GM10266 (cell line): Measurements from ENCODE around the gene TMEM108.
"Not testable (repeated sequence)": the region's sequence is repeated elsewhere in the genome, so short reads cannot be mapped to it uniquely, and the experiment has no call there.

Source experiments
- DNase-seq: peaks from one replicate; pipeline ENCODE4 v3.0.0; 2012; ENCODE audit errors: extremely low spot score
- TF ChIP-seq, protein P1 (sequence below): IDR thresholded peaks from 2 replicates; pipeline ENCODE4 v1.5.1; 2012; ENCODE audit warnings: mild to moderate bottlenecking, low read depth; ENCODE audit not compliant: control insufficient read depth, insufficient read depth; ENCODE audit errors: missing control alignments

The TMEM108 gene

DNA sequence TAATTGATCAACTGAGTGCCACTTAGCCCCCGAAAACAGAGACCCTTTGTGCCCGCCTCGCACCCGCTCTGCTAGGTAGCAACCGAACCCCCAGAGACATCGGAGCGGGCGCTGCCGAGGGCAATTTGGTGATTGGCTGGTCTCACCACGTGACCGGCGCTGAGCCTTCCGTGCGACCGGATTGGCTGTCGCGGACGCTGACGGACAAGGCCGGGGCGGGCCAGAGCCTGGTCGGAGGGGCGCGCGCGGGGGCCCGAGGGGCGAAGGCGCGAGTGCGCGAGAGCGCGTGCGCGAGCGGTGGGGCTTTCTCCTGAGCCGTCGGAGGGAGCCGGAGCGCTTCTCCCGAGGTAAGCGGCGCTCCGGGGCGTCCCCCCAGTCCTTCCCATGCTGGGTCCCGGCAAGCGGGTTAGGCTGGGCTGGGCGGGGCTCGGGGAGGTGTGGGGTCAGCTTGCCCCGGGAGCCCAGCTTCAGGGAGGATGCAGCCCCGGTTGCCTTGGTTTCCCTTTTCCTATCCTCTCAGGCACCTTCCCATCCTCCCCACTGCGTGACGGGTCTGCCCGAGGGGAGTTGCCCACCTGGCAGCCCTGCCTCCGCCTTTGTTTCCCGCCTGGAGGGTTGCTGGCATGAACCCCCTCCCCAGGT lies at the start of gene TMEM108:
Gene TMEM108, plus strand, starts transcription at position 303 of the 642 bp plus-strand sequence.
- TF ChIP-seq, protein P1, sequence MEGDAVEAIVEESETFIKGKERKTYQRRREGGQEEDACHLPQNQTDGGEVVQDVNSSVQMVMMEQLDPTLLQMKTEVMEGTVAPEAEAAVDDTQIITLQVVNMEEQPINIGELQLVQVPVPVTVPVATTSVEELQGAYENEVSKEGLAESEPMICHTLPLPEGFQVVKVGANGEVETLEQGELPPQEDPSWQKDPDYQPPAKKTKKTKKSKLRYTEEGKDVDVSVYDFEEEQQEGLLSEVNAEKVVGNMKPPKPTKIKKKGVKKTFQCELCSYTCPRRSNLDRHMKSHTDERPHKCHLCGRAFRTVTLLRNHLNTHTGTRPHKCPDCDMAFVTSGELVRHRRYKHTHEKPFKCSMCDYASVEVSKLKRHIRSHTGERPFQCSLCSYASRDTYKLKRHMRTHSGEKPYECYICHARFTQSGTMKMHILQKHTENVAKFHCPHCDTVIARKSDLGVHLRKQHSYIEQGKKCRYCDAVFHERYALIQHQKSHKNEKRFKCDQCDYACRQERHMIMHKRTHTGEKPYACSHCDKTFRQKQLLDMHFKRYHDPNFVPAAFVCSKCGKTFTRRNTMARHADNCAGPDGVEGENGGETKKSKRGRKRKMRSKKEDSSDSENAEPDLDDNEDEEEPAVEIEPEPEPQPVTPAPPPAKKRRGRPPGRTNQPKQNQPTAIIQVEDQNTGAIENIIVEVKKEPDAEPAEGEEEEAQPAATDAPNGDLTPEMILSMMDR: no peak
- DNase-seq: peak; percentile 20

DNA sequence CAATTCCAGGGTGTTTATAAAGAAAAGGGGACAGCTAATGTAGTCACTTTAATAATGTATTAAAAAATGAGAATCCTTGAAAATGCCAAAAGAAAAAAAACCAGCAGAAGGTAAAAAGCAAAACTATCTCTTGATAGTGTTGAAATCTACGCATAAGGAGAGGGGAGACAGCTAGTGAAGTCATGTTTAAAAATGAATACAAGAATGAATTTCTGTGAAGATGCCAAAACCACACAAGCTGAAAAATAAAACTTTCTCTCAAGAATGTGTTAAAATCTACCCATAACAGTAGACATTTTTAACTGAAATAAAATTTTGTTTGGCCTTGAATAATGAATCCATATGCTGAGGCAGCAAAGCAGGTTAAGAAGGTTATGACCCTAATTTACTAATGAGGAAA lies 42.2 kb upstream of the TMEM108 start:
- TF ChIP-seq, protein P1: no peak
- DNase-seq: no peak

DNA sequence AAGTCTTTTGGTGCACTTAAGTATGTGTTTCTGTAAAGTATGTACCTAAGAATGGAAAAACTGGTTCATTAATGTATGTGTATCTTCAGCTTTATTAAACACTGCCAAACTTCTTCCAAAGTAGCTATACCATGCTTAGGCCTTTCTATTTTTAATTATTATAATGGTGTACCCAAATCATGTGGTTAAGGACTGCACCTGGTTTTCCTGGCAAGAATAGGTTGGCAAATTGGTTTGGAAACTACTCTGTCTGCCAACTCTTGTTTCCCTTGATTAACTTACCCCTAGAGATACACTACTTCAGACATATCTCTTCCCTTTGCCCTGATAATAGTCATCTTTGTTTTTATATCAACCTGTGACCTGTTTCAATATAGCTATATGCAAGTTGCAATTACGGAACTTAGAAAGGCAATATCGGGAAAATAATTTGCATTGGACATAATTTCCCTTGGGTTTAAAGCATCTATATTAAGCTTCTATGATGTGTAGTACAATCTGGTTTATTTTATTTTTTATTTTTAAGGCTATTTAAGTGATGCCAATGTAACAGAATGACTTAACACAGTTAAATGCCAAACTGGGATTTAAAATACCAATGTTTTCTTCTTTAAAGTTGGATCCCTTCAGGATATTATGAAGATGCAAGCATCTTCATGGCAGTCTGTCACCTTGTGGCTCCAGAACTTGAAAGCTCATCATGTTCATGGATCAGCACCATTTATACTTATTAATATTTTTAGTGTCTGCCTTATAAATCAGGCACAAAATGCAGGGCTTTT lies 40.6 kb upstream of the TMEM108 start:
- DNase-seq: no peak
- TF ChIP-seq, protein P1: no peak

DNA sequence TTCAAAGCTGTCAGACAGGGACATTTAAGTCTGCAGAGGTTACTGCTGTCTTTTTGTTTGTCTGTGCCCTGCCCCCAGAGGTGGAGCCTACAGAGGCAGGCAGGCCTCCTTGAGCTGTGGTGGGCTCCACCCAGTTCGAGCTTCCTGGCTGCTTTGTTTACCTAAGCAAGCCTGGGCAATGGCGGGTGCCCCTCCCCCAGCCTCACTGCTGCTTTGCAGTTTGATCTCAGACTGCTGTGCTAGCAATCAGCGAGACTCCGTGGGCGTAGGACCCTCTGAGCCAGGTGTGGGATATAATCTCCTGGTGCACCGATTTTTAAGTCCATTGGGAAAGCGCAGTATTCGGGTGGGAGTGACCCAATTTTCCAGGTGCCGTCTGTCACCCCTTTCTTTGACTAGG lies 33.2 kb upstream of the TMEM108 start:
- not testable (repeated sequence) for DNase-seq

DNA sequence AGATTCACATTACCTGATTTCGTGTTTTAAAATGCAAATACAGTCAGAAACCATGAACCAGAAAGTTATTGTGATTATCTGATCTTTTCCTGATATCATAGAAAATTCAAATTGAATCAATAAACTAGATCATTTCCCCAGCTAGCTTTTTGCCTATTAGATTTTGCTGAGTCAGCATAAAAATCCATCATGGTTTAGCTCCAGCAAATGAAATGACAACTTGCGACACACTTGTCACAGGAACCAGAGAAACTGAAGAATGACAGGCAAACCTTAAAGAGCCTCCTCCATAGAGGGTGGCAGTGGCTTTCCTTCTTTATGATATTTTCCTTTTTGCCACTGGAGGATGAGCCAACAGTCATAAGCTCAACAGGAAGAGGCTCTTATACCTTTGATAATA lies 30.6 kb upstream of the TMEM108 start:
- DNase-seq: no peak
- TF ChIP-seq, protein P1: no peak

DNA sequence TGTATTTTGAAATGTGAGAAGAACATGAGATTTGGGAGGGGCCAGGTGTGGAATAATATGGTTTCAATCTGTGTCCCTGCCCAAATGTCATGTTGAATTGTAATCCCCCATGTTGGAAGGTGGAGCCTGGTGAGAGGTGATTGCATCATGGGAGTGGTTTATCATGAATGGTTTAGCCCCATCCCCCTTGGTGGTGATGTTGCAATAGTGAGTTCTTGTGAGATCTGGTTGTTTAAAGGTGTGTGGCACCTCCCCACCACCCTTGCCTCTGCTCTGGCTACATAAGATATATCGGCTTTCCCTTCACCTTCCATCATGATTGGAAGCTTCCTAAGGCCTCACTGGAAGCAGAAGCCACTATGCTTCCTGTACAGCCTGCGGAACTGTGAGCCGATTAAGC lies 23.9 kb upstream of the TMEM108 start:
- no peak for DNase-seq
- TF ChIP-seq, protein P1: no peak

DNA sequence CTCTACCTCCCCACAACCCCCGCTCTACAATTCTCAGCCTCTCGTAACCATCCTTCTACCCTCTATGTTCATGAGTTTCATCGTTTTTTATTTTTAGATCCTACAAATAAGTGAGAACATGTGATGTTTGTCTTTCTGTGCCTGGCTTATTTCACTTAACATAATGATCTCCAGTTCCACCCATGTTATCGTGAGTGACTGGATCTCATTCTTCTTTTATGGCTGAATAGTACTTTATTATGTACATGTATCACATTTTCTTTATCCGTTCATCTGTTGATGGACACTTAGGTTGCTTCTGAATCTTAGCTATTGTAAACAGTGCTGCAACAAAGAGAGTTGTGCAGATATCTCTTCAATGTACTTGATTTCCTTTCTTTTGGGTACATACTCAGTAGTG lies 22.6 kb upstream of the TMEM108 start:
- not testable (repeated sequence) for DNase-seq

DNA sequence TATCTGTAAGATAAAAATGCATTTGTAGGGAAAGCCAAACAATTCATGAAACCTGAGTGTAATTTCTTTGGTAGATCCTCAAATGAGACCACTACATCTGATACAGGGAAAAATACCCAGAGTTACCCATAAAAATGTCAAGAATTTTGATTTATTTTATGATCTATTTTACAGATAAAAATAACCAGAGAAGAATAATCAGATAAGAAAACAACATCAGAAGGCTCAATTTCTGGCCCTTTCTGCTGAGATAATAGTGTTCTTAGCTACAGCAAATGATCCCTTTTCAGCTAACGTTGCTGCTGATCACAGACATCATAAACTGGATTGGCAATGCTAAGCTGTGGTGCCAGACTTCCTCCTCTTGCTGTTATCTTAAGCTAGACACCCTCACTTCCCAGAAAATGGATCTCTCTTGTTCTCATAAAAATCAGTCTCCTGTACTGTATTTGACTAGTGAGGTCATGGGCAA lies 21.3 kb upstream of the TMEM108 start:
- DNase-seq: no peak
- TF ChIP-seq, protein P1: no peak
